HG03064 (cell line): ENCODE results near the gene TEX22.

Experiments used
- ATAC-seq: cut with Tn5 transposase; IDR thresholded peaks from one replicate; pipeline ENCODE4 v1.9.1; 2021; ENCODE audit warnings: low read depth; ENCODE audit not compliant: unreplicated experiment

Gene TEX22

GRCh38 chr14:105452963-105453362 is 54.6 kb downstream of the TEX22 start:
- no peak for ATAC-seq

GRCh38 chr14:105453847-105454246 is 55.5 kb downstream of the TEX22 start:
- no peak for ATAC-seq

DNA sequence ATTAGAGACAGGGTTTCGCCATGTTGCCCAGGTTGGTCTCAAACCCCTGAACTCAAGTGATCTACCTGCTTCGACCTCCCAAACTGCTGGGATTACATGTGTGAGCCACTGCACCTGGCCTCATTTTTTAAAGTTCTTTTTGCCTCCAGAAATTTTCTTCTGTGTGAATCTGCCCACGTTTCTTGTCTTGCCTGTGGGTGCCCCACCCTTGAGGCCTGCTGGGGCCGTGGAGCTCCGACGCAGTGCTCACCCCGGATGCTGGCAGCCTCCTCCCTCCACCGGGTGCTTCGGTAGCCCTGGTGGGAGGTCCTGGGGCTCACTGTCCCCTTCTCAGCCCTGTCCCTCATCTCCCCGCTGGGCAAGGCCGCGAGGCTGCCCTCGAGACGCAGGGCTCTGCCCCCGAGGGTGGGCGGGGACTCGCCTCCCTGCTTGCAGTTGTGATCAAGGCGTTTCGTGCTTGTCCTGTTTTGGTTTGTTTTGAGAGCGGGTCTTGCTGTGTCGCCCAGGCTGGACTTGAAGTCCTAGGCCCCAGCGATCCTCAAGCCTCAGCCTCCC is 56.8 kb downstream of the TEX22 start:
- no peak for ATAC-seq

- no peak for ATAC-seq
Measured at GRCh38 chr14:105455766-105456660, 57.7 kb downstream of the TEX22 start.

DNA sequence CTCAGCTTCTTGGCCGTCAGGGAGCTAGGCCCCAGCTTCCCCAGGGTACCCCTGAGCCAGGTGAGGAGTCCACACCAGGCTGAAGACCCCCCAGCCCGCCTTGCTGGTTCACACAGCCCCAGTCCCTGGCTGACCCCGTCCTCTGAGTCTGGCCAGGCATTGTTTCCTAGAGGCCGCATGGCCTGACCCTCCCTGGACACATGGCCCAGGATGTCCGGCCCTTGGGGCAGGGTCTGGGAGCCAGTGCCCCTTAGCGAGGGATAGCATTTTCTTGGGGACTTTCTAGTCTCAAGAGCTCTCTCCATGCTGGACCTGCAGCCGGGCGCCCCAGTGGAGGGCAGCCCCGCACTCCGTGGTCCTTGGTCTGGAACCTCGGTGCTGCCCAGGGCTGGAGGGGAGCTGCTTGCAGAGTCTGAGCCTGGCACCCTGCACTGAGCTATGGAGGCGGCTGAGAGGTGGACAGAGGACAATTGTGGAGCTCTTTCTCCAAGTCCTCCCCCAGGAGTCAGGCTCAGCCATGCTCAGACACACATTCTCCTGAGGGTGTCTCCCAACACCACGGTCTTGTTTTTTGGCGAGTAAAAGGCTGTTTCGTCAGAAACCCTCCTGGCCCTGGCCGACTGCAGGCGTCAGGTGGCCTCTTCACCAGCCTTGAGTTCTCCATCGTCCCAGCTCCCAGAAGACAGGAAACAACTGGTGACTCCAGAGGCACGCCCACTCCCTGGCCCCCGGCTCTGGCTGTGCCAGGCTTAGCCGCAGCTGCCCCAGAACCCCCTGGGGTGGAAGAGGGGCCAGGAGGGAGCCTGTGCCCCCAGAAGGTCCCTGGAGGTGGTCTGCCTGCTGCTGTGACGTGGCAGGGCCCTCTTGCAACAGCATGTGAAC is 58.6 kb downstream of the TEX22 start:
- ATAC-seq: no peak

DNA sequence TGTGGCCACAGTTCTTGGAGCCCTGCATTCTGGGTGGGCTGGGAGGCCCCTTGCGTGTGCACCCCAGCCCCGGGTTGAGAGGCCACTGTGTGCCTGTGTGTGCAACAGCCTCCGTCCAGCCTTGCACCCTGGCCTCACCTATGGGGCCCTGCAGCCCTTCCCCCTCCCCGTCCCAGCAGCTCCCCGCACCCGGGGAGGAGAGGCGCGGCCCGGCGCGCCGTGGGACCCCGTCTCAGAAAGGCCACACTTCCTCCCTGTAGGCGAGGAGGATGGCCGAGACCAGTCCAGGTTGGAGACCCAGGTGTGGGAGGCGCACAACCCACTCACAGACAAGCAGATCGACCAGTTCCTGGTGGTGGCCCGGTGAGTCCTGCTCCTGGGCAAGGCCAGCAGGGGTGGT is 59.7 kb downstream of the TEX22 start:
- no peak for ATAC-seq

DNA sequence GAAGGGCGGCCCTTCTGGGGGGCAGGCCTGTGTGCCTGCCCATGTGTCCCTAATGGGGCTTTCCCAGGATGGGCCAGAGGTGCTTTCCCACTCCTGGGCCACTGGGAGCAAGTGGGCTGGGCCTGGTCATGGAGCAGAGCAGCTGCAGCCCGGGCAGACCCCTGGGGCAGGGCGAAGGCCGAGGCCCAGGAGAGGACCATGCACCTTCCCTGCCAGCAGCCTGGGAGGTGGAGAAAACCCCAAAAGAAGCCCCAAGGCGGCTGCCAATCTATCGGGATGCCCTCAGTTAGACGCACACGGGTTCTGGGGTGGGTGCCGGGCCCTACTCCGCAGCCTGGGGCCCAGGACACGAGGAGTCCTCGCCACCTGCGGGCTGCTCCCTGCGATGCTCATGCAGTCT is 60.2 kb downstream of the TEX22 start:
- ATAC-seq: no peak

DNA sequence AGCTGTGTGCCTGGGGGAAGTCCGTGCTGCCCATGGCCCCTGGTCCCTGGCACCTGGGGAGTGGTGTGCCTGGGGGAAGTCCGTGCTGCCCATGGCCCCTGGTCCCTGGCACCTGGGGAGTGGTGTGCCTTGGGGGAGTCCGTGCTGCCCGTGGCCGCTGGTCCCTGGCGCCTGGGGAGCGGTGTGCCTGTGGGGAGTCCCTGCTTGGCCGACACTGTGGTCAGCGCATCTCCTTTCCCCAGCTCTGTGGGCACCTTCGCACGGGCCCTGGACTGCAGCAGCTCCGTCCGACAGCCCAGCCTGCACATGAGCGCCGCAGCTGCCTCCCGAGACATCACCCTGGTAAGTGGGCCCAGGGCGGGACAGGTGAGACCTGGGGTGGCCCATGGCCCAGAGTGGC is 61.8 kb downstream of the TEX22 start:
- no peak for ATAC-seq

- no peak for ATAC-seq
Measured at GRCh38 chr14:105460616-105461015, 62.3 kb downstream of the TEX22 start.

- ATAC-seq: no peak
Measured at GRCh38 chr14:105461903-105462302, 63.6 kb downstream of the TEX22 start.
